H1 (cell line): ENCODE measurements around the gene FAM72B. TPM values are rescaled to one million over a fixed set of nuclear protein-coding genes. Genes with fewer than 3 reads are reported as not detected.
"Not testable (repeated sequence)": the region's sequence is repeated elsewhere in the genome, so short reads cannot be mapped to it uniquely, and the experiment has no call there.

Experiments
- CTCF ChIA-PET: fragments of 300-600 bp; sonication (Branson Sonifier 250); formaldehyde crosslinking; loops from one replicate; lab custom pipeline; 2021; ENCODE audit not compliant: partially characterized antibody; lab: Charles Lee
- POLR2A ChIA-PET: fragments of 300-600 bp; sonication (Branson Sonifier 250); formaldehyde crosslinking; loops from one replicate; lab custom pipeline; 2021; ENCODE audit warnings: inconsistent platforms; ENCODE audit not compliant: partially characterized antibody; lab: Charles Lee
- DNase-seq, 2 experiments: peaks; one replicate each; pipeline versions ENCODE4 v3.0.0 to v3.0.0-alpha.2; 2010 to 2022; ENCODE audit warnings: low spot score in 2 of 2, low read depth in 1 of 2, mixed read lengths in 1 of 2
- FAIRE-seq: peaks from 2 replicates; lab custom pipeline; 2011; peaks lifted over from hg19 to GRCh38; lab: Jason Lieb, UNC
- H2AFZ ChIP-seq: 2 replicates; pipeline ENCODE4 v1.8.1; 2012; ENCODE audit warnings: low read length, inconsistent platforms
- H2AK5ac ChIP-seq: 2 replicates; pipeline ENCODE4 v1.6.1; 2013; ENCODE audit warnings: low read depth, low read length
- H2BK120ac ChIP-seq: replicated peaks from 2 replicates; pipeline ENCODE3; 2013; ENCODE audit warnings: low read depth, low read length, inconsistent platforms
- H2BK12ac ChIP-seq: 2 replicates; pipeline ENCODE4 v1.6.1; 2013; ENCODE audit warnings: low read depth, low read length
- H2BK15ac ChIP-seq: 2 replicates; pipeline ENCODE4 v1.6.1; 2013; ENCODE audit warnings: low read length
- H2BK20ac ChIP-seq: 2 replicates; pipeline ENCODE4 v1.6.1; 2013; ENCODE audit warnings: low read length
- H2BK5ac ChIP-seq: 2 replicates; pipeline ENCODE4 v1.6.1; 2013; ENCODE audit warnings: low read depth, low read length
- H3K14ac ChIP-seq: 2 replicates; pipeline ENCODE4 v1.6.1; 2013; ENCODE audit warnings: inconsistent platforms; ENCODE audit not compliant: insufficient read length
- H3K18ac ChIP-seq: 2 replicates; pipeline ENCODE4 v1.6.1; 2013; ENCODE audit warnings: low read length; ENCODE audit errors: extremely low read depth
- H3K23ac ChIP-seq: 2 replicates; pipeline ENCODE4 v1.6.1; 2013; ENCODE audit warnings: inconsistent platforms; ENCODE audit not compliant: insufficient read length
- H3K23me2 ChIP-seq: 2 replicates; pipeline ENCODE4 v1.6.1; 2013; ENCODE audit warnings: low read depth, low read length
- H3K27ac ChIP-seq: 2 replicates; pipeline ENCODE4 v1.6.1; 2011; ENCODE audit warnings: low read depth, low read length, inconsistent platforms
- H3K27me3 ChIP-seq, 4 experiments: replicated peaks in 1 of 4; 1 replicate in 1 of 4; 2 replicates in 3 of 4; pipeline versions ENCODE4 v1.6.1 to v1.8.1; 2011 to 2013; ENCODE audit warnings: low read length in 3 of 4, mild to moderate bottlenecking in 3 of 4, inconsistent platforms in 2 of 4, mixed read lengths in 2 of 4, moderate library complexity in 1 of 4; ENCODE audit not compliant: control insufficient read depth in 3 of 4, insufficient read depth in 3 of 4; ENCODE audit errors: extremely low read depth in 1 of 4
- H3K36me3 ChIP-seq, 4 experiments: 2 replicates each; pipeline versions ENCODE4 v1.6.1 to v1.8.1; 2011 to 2013; ENCODE audit warnings: mild to moderate bottlenecking in 4 of 4, low read length in 3 of 4, moderate library complexity in 2 of 4, control low read depth in 1 of 4, inconsistent platforms in 1 of 4; ENCODE audit not compliant: insufficient read depth in 4 of 4, control insufficient read depth in 2 of 4
- H3K4ac ChIP-seq: replicated peaks from 2 replicates; pipeline ENCODE3; 2013; ENCODE audit warnings: low read length, low read depth, mixed read lengths, inconsistent platforms; ENCODE audit not compliant: insufficient read length
- H3K4me1 ChIP-seq, 4 experiments: replicated peaks in 1 of 4; 1 replicate in 1 of 4; 2 replicates in 3 of 4; pipeline versions ENCODE4 v1.6.1 to v1.8.1; 2011 to 2013; ENCODE audit warnings: low read length in 3 of 4, inconsistent platforms in 2 of 4, mixed read lengths in 1 of 4; ENCODE audit not compliant: insufficient read depth in 4 of 4, control insufficient read depth in 3 of 4
- H3K4me2 ChIP-seq, 2 experiments: 2 replicates each; pipeline versions ENCODE4 v1.6.1 to v1.8.1; 2011 to 2013; ENCODE audit warnings: low read depth in 2 of 2, low read length in 2 of 2, control low read depth in 1 of 2, inconsistent platforms in 1 of 2, mild to moderate bottlenecking in 1 of 2; ENCODE audit not compliant: insufficient read depth in 1 of 2
- H3K4me3 ChIP-seq, 4 experiments: fragments of 200-600, 300-600 bp in 1 of 4; sonication (generic), shearing (Covaris generic), sonication (Bioruptor Twin) in 1 of 4; 2 replicates each; pipeline versions ENCODE4 v1.5.1 to v1.8.1; 2011 to 2016; ENCODE audit warnings: low read length in 4 of 4, low read depth in 3 of 4, control low read depth in 2 of 4, inconsistent platforms in 2 of 4, mild to moderate bottlenecking in 2 of 4, mixed read lengths in 1 of 4, moderate library complexity in 1 of 4; ENCODE audit not compliant: insufficient read depth in 2 of 4; ENCODE audit errors: extremely low read depth in 1 of 4
- H3K56ac ChIP-seq: replicated peaks from 2 replicates; pipeline ENCODE3; 2013; ENCODE audit warnings: low read depth, mild to moderate bottlenecking, mixed read lengths, low read length, inconsistent platforms; ENCODE audit not compliant: insufficient read length
- H3K79me1 ChIP-seq: 2 replicates; pipeline ENCODE4 v1.6.1; 2013; ENCODE audit warnings: low read depth, low read length, control low read depth
- H3K79me2 ChIP-seq, 2 experiments: 2 replicates each; pipeline versions ENCODE4 v1.6.1 to v1.8.1; 2012 to 2013; ENCODE audit warnings: low read length in 2 of 2, mild to moderate bottlenecking in 2 of 2, inconsistent platforms in 1 of 2; ENCODE audit not compliant: insufficient read depth in 2 of 2, control insufficient read depth in 1 of 2
- H3K9ac ChIP-seq, 4 experiments: replicated peaks in 1 of 4; 1 replicate in 1 of 4; 2 replicates in 3 of 4; pipeline versions ENCODE4 v1.6.1 to v1.8.1; 2011 to 2013; ENCODE audit warnings: low read depth in 3 of 4, low read length in 3 of 4, control low read depth in 2 of 4, mild to moderate bottlenecking in 2 of 4, moderate library complexity in 2 of 4, inconsistent platforms in 1 of 4; ENCODE audit errors: extremely low read depth in 1 of 4
- H3K9me3 ChIP-seq, 2 experiments: 2 replicates each; pipeline versions ENCODE4 v1.6.1 to v1.8.1; 2012 to 2013; ENCODE audit warnings: mild to moderate bottlenecking in 2 of 2, moderate library complexity in 2 of 2, control low read depth in 1 of 2, inconsistent platforms in 1 of 2, low read depth in 1 of 2, low read length in 1 of 2, mixed read lengths in 1 of 2; ENCODE audit not compliant: insufficient read depth in 2 of 2
- H4K20me1 ChIP-seq, 2 experiments: replicated peaks in 1 of 2; 2 replicates each; pipeline versions ENCODE3 to v1.8.1; 2011 to 2013; ENCODE audit warnings: inconsistent platforms in 2 of 2, low read length in 2 of 2, mild to moderate bottlenecking in 1 of 2; ENCODE audit not compliant: insufficient read depth in 2 of 2, control insufficient read depth in 1 of 2
- H4K5ac ChIP-seq: 2 replicates; pipeline ENCODE4 v1.6.1; 2013; ENCODE audit warnings: low read length, low read depth, mixed read lengths, inconsistent platforms; ENCODE audit not compliant: insufficient read length
- H4K8ac ChIP-seq: 2 replicates; pipeline ENCODE4 v1.8.0; 2013; ENCODE audit warnings: mild to moderate bottlenecking, moderate library complexity, low read length, inconsistent platforms; ENCODE audit not compliant: insufficient read depth; ENCODE audit errors: extremely low read depth
- H4K91ac ChIP-seq: replicated peaks from 2 replicates; pipeline ENCODE3; 2013; ENCODE audit warnings: low read length, mixed read lengths, inconsistent platforms; ENCODE audit not compliant: insufficient read length
- whole genome bisulfite sequencing, 2 experiments: shearing (Covaris generic) in 1 of 2; methylation state at CpG; one replicate each; pipeline versions ENCODE4 v1.1.6 to v1.1.7; 2013 to 2015; ENCODE audit warnings: low lambda C conversion rate in 2 of 2, mixed read lengths in 2 of 2, inconsistent platforms in 1 of 2, low coverage in 1 of 2, missing lambda C conversion rate in 1 of 2; ENCODE audit not compliant: insufficient replicate concordance in 2 of 2, insufficient coverage in 1 of 2, insufficient read length in 1 of 2; ENCODE audit errors: extremely low coverage in 1 of 2, missing lambda C conversion rate in 1 of 2; 5-methylcytosine and 5-hydroxymethylcytosine counted together
- polyA plus RNA-seq, 7 experiments: library from polyadenylated mRNA; depleted of rRNA in 3 of 7; stranded (reverse) in 5 of 7; unstranded in 2 of 7; fragments of >200 nt in 5 of 7; fragments of 200-250 nt in 2 of 7; gene quantifications; 1 replicate in 5 of 7; 2 replicates in 1 of 7; 4 replicates in 1 of 7; pipeline versions ENCODE4 v1.2.1 to v1.2.3, GENCODE V29; 2011 to 2013; ENCODE audit warnings: missing spikeins in 2 of 7, mixed read lengths in 2 of 7
- total RNA-seq: library from RNA; stranded (reverse); fragmentation: NEBNext Ultra II Directional; extraction: Animal tissue kit (Norgen Biotek cat#: 25700); gene quantifications from 2 replicates; pipeline ENCODE4 v1.2.1, GENCODE V29; 2021

FAM72B gene
- total and polyA plus RNA-seq, 2 of the 8 experiments (the other 6 are each of a cell fraction or from before 2014, with no cell fraction given), result 7.7 to 20.7 TPM

DNA sequence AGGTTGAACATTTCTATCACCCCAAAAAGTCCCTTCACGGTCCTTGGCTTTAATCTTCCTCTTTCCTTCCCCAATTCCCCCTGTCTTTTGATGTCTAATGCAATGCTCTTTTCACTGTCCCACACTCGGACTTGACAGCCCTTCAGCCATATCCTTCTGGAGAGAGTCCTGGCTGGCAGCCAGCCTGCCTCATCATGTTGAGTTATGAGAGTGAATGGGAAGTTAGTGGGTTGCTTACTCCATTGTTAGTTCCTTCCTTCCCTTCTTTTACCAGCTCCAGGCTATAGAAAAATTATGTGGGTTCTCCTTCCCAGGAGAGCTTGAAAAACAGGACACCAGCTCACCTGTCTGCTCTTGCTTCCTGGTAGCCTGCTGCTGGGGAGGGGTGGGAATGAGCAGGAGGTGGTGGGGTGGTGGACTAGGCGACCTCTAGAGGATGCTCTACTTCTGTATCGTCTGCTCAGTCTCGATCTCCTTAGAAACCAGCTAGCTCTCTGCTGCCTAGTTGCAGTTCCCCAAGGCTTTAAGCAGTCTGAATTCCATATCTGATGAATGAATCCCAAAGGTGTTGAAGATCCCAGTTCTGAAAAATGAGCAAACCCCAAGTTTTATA is 30.5 kb upstream of the FAM72B start:
- H3K4ac ChIP-seq, H3K23ac ChIP-seq, H3K27me3 ChIP-seq, H2BK5ac ChIP-seq, FAIRE-seq, H3K9me3 ChIP-seq, H2AFZ ChIP-seq, H2BK15ac ChIP-seq, H3K18ac ChIP-seq, H3K27ac ChIP-seq, H3K4me2 ChIP-seq, H2BK12ac ChIP-seq, H3K4me3 ChIP-seq, H3K14ac ChIP-seq, H4K5ac ChIP-seq, H2AK5ac ChIP-seq, H4K8ac ChIP-seq, H3K36me3 ChIP-seq, CTCF ChIA-PET, H3K56ac ChIP-seq, DNase-seq, H3K9ac ChIP-seq, H3K79me1 ChIP-seq, H2BK20ac ChIP-seq, POLR2A ChIA-PET, H2BK120ac ChIP-seq, H4K20me1 ChIP-seq, H3K79me2 ChIP-seq, H3K23me2 ChIP-seq, H3K4me1 ChIP-seq, H4K91ac ChIP-seq: not testable (repeated sequence)
- WGBS, 2 experiments, result no CpG with 5 or more reads among the region's 5 CpGs

DNA sequence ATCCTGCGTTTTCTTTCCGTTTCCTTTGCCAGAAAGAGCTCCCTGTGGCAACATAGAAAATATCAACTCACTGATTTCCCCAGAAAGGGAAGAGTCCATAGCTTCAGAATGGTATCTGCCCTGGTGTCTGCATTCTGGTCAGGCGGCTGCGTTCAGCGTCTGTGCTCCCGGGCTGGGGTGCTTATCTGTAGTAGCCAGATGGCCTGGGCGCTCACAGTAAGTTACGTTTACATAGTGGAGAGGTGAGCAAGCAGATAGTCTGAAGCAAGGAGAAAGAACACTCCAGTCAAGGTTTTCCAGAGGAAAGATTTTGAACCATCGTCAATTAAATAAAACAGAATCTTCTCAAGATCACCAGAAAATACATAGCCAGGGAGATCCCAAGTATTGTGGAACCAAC is 29.4 kb upstream of the FAM72B start:
- H3K79me1 ChIP-seq, H3K18ac ChIP-seq, H3K4me2 ChIP-seq, H2AFZ ChIP-seq, H4K91ac ChIP-seq, H4K8ac ChIP-seq, H4K5ac ChIP-seq, FAIRE-seq, H3K27ac ChIP-seq, H3K9me3 ChIP-seq, H3K14ac ChIP-seq, H3K79me2 ChIP-seq, H3K27me3 ChIP-seq, H2BK12ac ChIP-seq, CTCF ChIA-PET, H3K56ac ChIP-seq, H3K4me1 ChIP-seq, H2BK5ac ChIP-seq, H3K4me3 ChIP-seq, H3K4ac ChIP-seq, H2BK15ac ChIP-seq, H3K23me2 ChIP-seq, DNase-seq, H4K20me1 ChIP-seq, H3K9ac ChIP-seq, H2AK5ac ChIP-seq, H2BK120ac ChIP-seq, H3K36me3 ChIP-seq, H3K23ac ChIP-seq, POLR2A ChIA-PET, H2BK20ac ChIP-seq: not testable (repeated sequence)
- no CpG with 5 or more reads among the region's 9 CpGs for WGBS, 2 experiments
